H1 (cell line): ENCODE data around the gene PSKH1. TPM values are rescaled to one million over a fixed set of nuclear protein-coding genes. Genes with fewer than 3 reads are reported as not detected.

ENCODE experiments used
- CTCF ChIA-PET: fragments of 300-600 bp; sonication (Branson Sonifier 250); formaldehyde crosslinking; loops from one replicate; lab custom pipeline; 2021; ENCODE audit not compliant: partially characterized antibody; lab: Charles Lee
- POLR2A ChIA-PET: fragments of 300-600 bp; sonication (Branson Sonifier 250); formaldehyde crosslinking; loops from one replicate; lab custom pipeline; 2021; ENCODE audit warnings: inconsistent platforms; ENCODE audit not compliant: partially characterized antibody; lab: Charles Lee
- DNase-seq, 2 experiments: peaks; one replicate each; pipeline versions ENCODE4 v3.0.0 to v3.0.0-alpha.2; 2010 to 2022; ENCODE audit warnings: low spot score in 2 of 2, low read depth in 1 of 2, mixed read lengths in 1 of 2
- FAIRE-seq: peaks from 2 replicates; lab custom pipeline; 2011; peaks lifted over from hg19 to GRCh38; lab: Jason Lieb, UNC
- H2AFZ ChIP-seq: 2 replicates; pipeline ENCODE4 v1.8.1; 2012; ENCODE audit warnings: low read length, inconsistent platforms
- H2AK5ac ChIP-seq: 2 replicates; pipeline ENCODE4 v1.6.1; 2013; ENCODE audit warnings: low read depth, low read length
- H2BK120ac ChIP-seq: replicated peaks from 2 replicates; pipeline ENCODE3; 2013; ENCODE audit warnings: low read depth, low read length, inconsistent platforms
- H2BK12ac ChIP-seq: 2 replicates; pipeline ENCODE4 v1.6.1; 2013; ENCODE audit warnings: low read depth, low read length
- H2BK15ac ChIP-seq: 2 replicates; pipeline ENCODE4 v1.6.1; 2013; ENCODE audit warnings: low read length
- H2BK20ac ChIP-seq: 2 replicates; pipeline ENCODE4 v1.6.1; 2013; ENCODE audit warnings: low read length
- H2BK5ac ChIP-seq: 2 replicates; pipeline ENCODE4 v1.6.1; 2013; ENCODE audit warnings: low read depth, low read length
- H3K14ac ChIP-seq: 2 replicates; pipeline ENCODE4 v1.6.1; 2013; ENCODE audit warnings: inconsistent platforms; ENCODE audit not compliant: insufficient read length
- H3K18ac ChIP-seq: 2 replicates; pipeline ENCODE4 v1.6.1; 2013; ENCODE audit warnings: low read length; ENCODE audit errors: extremely low read depth
- H3K23ac ChIP-seq: 2 replicates; pipeline ENCODE4 v1.6.1; 2013; ENCODE audit warnings: inconsistent platforms; ENCODE audit not compliant: insufficient read length
- H3K23me2 ChIP-seq: 2 replicates; pipeline ENCODE4 v1.6.1; 2013; ENCODE audit warnings: low read depth, low read length
- H3K27ac ChIP-seq: 2 replicates; pipeline ENCODE4 v1.6.1; 2011; ENCODE audit warnings: low read depth, low read length, inconsistent platforms
- H3K27me3 ChIP-seq, 4 experiments: replicated peaks in 1 of 4; 1 replicate in 1 of 4; 2 replicates in 3 of 4; pipeline versions ENCODE4 v1.6.1 to v1.8.1; 2011 to 2013; ENCODE audit warnings: low read length in 3 of 4, mild to moderate bottlenecking in 3 of 4, inconsistent platforms in 2 of 4, mixed read lengths in 2 of 4, moderate library complexity in 1 of 4; ENCODE audit not compliant: control insufficient read depth in 3 of 4, insufficient read depth in 3 of 4; ENCODE audit errors: extremely low read depth in 1 of 4
- H3K36me3 ChIP-seq, 4 experiments: 2 replicates each; pipeline versions ENCODE4 v1.6.1 to v1.8.1; 2011 to 2013; ENCODE audit warnings: mild to moderate bottlenecking in 4 of 4, low read length in 3 of 4, moderate library complexity in 2 of 4, control low read depth in 1 of 4, inconsistent platforms in 1 of 4; ENCODE audit not compliant: insufficient read depth in 4 of 4, control insufficient read depth in 2 of 4
- H3K4ac ChIP-seq: replicated peaks from 2 replicates; pipeline ENCODE3; 2013; ENCODE audit warnings: low read length, low read depth, mixed read lengths, inconsistent platforms; ENCODE audit not compliant: insufficient read length
- H3K4me1 ChIP-seq, 4 experiments: replicated peaks in 1 of 4; 1 replicate in 1 of 4; 2 replicates in 3 of 4; pipeline versions ENCODE4 v1.6.1 to v1.8.1; 2011 to 2013; ENCODE audit warnings: low read length in 3 of 4, inconsistent platforms in 2 of 4, mixed read lengths in 1 of 4; ENCODE audit not compliant: insufficient read depth in 4 of 4, control insufficient read depth in 3 of 4
- H3K4me2 ChIP-seq, 2 experiments: 2 replicates each; pipeline versions ENCODE4 v1.6.1 to v1.8.1; 2011 to 2013; ENCODE audit warnings: low read depth in 2 of 2, low read length in 2 of 2, control low read depth in 1 of 2, inconsistent platforms in 1 of 2, mild to moderate bottlenecking in 1 of 2; ENCODE audit not compliant: insufficient read depth in 1 of 2
- H3K4me3 ChIP-seq, 4 experiments: fragments of 200-600, 300-600 bp in 1 of 4; sonication (generic), shearing (Covaris generic), sonication (Bioruptor Twin) in 1 of 4; 2 replicates each; pipeline versions ENCODE4 v1.5.1 to v1.8.1; 2011 to 2016; ENCODE audit warnings: low read length in 4 of 4, low read depth in 3 of 4, control low read depth in 2 of 4, inconsistent platforms in 2 of 4, mild to moderate bottlenecking in 2 of 4, mixed read lengths in 1 of 4, moderate library complexity in 1 of 4; ENCODE audit not compliant: insufficient read depth in 2 of 4; ENCODE audit errors: extremely low read depth in 1 of 4
- H3K56ac ChIP-seq: replicated peaks from 2 replicates; pipeline ENCODE3; 2013; ENCODE audit warnings: low read depth, mild to moderate bottlenecking, mixed read lengths, low read length, inconsistent platforms; ENCODE audit not compliant: insufficient read length
- H3K79me1 ChIP-seq: 2 replicates; pipeline ENCODE4 v1.6.1; 2013; ENCODE audit warnings: low read depth, low read length, control low read depth
- H3K79me2 ChIP-seq, 2 experiments: 2 replicates each; pipeline versions ENCODE4 v1.6.1 to v1.8.1; 2012 to 2013; ENCODE audit warnings: low read length in 2 of 2, mild to moderate bottlenecking in 2 of 2, inconsistent platforms in 1 of 2; ENCODE audit not compliant: insufficient read depth in 2 of 2, control insufficient read depth in 1 of 2
- H3K9ac ChIP-seq, 4 experiments: replicated peaks in 1 of 4; 1 replicate in 1 of 4; 2 replicates in 3 of 4; pipeline versions ENCODE4 v1.6.1 to v1.8.1; 2011 to 2013; ENCODE audit warnings: low read depth in 3 of 4, low read length in 3 of 4, control low read depth in 2 of 4, mild to moderate bottlenecking in 2 of 4, moderate library complexity in 2 of 4, inconsistent platforms in 1 of 4; ENCODE audit errors: extremely low read depth in 1 of 4
- H3K9me3 ChIP-seq, 2 experiments: 2 replicates each; pipeline versions ENCODE4 v1.6.1 to v1.8.1; 2012 to 2013; ENCODE audit warnings: mild to moderate bottlenecking in 2 of 2, moderate library complexity in 2 of 2, control low read depth in 1 of 2, inconsistent platforms in 1 of 2, low read depth in 1 of 2, low read length in 1 of 2, mixed read lengths in 1 of 2; ENCODE audit not compliant: insufficient read depth in 2 of 2
- H4K20me1 ChIP-seq, 2 experiments: replicated peaks in 1 of 2; 2 replicates each; pipeline versions ENCODE3 to v1.8.1; 2011 to 2013; ENCODE audit warnings: inconsistent platforms in 2 of 2, low read length in 2 of 2, mild to moderate bottlenecking in 1 of 2; ENCODE audit not compliant: insufficient read depth in 2 of 2, control insufficient read depth in 1 of 2
- H4K5ac ChIP-seq: 2 replicates; pipeline ENCODE4 v1.6.1; 2013; ENCODE audit warnings: low read length, low read depth, mixed read lengths, inconsistent platforms; ENCODE audit not compliant: insufficient read length
- H4K8ac ChIP-seq: 2 replicates; pipeline ENCODE4 v1.8.0; 2013; ENCODE audit warnings: mild to moderate bottlenecking, moderate library complexity, low read length, inconsistent platforms; ENCODE audit not compliant: insufficient read depth; ENCODE audit errors: extremely low read depth
- H4K91ac ChIP-seq: replicated peaks from 2 replicates; pipeline ENCODE3; 2013; ENCODE audit warnings: low read length, mixed read lengths, inconsistent platforms; ENCODE audit not compliant: insufficient read length
- CBX8 ChIP-seq: fragments of 300-800, 300-1000 bp; sonication (generic); IDR thresholded peaks from 2 replicates; pipeline ENCODE4 v1.7.1; 2016; ENCODE audit warnings: low read depth, low read length, borderline replicate concordance
- RXRA ChIP-seq: IDR thresholded peaks from 2 replicates; pipeline ENCODE4 v1.6.1; 2011; ENCODE audit warnings: low read depth, mild to moderate bottlenecking, low read length, moderate library complexity; ENCODE audit not compliant: insufficient read depth
- WGBS, 2 experiments: shearing (Covaris generic) in 1 of 2; methylation state at CpG; one replicate each; pipeline versions ENCODE4 v1.1.6 to v1.1.7; 2013 to 2015; ENCODE audit warnings: low lambda C conversion rate in 2 of 2, mixed read lengths in 2 of 2, inconsistent platforms in 1 of 2, low coverage in 1 of 2, missing lambda C conversion rate in 1 of 2; ENCODE audit not compliant: insufficient replicate concordance in 2 of 2, insufficient coverage in 1 of 2, insufficient read length in 1 of 2; ENCODE audit errors: extremely low coverage in 1 of 2, missing lambda C conversion rate in 1 of 2; 5-methylcytosine and 5-hydroxymethylcytosine counted together
- polyA plus RNA-seq, 7 experiments: library from polyadenylated mRNA; depleted of rRNA in 3 of 7; stranded (reverse) in 5 of 7; unstranded in 2 of 7; fragments of >200 nt in 5 of 7; fragments of 200-250 nt in 2 of 7; gene quantifications; 1 replicate in 5 of 7; 2 replicates in 1 of 7; 4 replicates in 1 of 7; pipeline versions ENCODE4 v1.2.1 to v1.2.3, GENCODE V29; 2011 to 2013; ENCODE audit warnings: missing spikeins in 2 of 7, mixed read lengths in 2 of 7
- total RNA-seq: library from RNA; stranded (reverse); fragmentation: NEBNext Ultra II Directional; extraction: Animal tissue kit (Norgen Biotek cat#: 25700); gene quantifications from 2 replicates; pipeline ENCODE4 v1.2.1, GENCODE V29; 2021

Gene PSKH1
- total and polyA plus RNA-seq, 2 of the 8 experiments (the other 6 are each of a cell fraction or from before 2014, with no cell fraction given), result 24.8 to 51.0 TPM

GRCh38 chr16:67846063-67846319 lies 47.1 kb upstream of the PSKH1 start:
- H4K20me1 ChIP-seq, result peaks cover 19 to 24% of the 10 kb centered on the region in 2 experiments
- H2BK5ac ChIP-seq, result peak overlapping the region; percentile 75; the same call in 1 of the 2 replicates
- no peak overlapping the region for H2BK20ac ChIP-seq
- H3K79me2 ChIP-seq, result peaks cover 16 to 62% of the 10 kb centered on the region in 2 experiments
- peak overlapping the region; percentile 40 for H2BK120ac ChIP-seq
- peak overlapping the region; percentile 52 for H4K91ac ChIP-seq
- no peak overlapping the region for H3K23ac ChIP-seq
- H3K4me3 ChIP-seq, result peak overlapping the region; percentile 56 to 92 (median 79)
- H3K56ac ChIP-seq, result peak overlapping the region; percentile 83
- H2AFZ ChIP-seq, result no peak overlapping the region
- H3K4me1 ChIP-seq, result peaks cover 8 to 32% (median 17%) of the 10 kb centered on the region in 4 experiments
- ChIA-PET CTCF (interaction anchor here (0.6 to 10.2 kb wide), 13 partner anchors 10 to 183 kb away, joined by 3 to 123 read pairs (median 4); no protein-coding TSS in a partner anchor), POLR2A (interaction anchor here (0.6 to 11.7 kb wide), 13 partner anchors 9 to 90 kb away, joined by 3 to 100 read pairs (median 5); partner anchors contain the start of genes EDC4, PSKH1, RANBP10 and TSNAXIP1)
- FAIRE-seq (no peak), DNase-seq (no peak)
- peak overlapping the region; percentile 35; the same call in 1 of the 2 replicates for H4K8ac ChIP-seq
- H3K4me2 ChIP-seq, result peak overlapping the region; percentile 90 to 94
- peak overlapping the region; percentile 82 for H4K5ac ChIP-seq
- H2BK15ac ChIP-seq, result no peak overlapping the region
- peak overlapping the region; percentile 93 for H3K18ac ChIP-seq
- H3K27ac ChIP-seq, result peak overlapping the region; percentile 80
- peaks cover 22% of the 10 kb centered on the region for H3K23me2 ChIP-seq
- H2AK5ac ChIP-seq, result 0 out of 2 replicates have a peak overlapping the region, but pooled peaks have one; percentile 61
- H3K9me3 ChIP-seq, result no peaks in the 10 kb centered on the region
- H3K9ac ChIP-seq, result peak overlapping the region; percentile 35 to 75 (median 68); a peak in 6 of 7 replicates
- no peak overlapping the region for H3K4ac ChIP-seq
- no peak overlapping the region for H3K14ac ChIP-seq
- WGBS, 2 experiments, result 33% methylated on average over 2 of the region's 2 CpGs; no CpG with 5 or more reads in 1 of the 2 experiments
- peaks cover 0 to 4% (median 0%) of the 10 kb centered on the region in 4 experiments; a peak in 2 of 8 replicates for H3K36me3 ChIP-seq
- H3K27me3 ChIP-seq, result no peaks in the 10 kb centered on the region
- no peak overlapping the region for H2BK12ac ChIP-seq
- peaks cover 14% of the 10 kb centered on the region for H3K79me1 ChIP-seq
- TF ChIP-seq CBX8, result no peak
- TF ChIP-seq RXRA, result no peak
